ENCODE measurements around the gene PAK6.

PAK6 gene

DNA sequence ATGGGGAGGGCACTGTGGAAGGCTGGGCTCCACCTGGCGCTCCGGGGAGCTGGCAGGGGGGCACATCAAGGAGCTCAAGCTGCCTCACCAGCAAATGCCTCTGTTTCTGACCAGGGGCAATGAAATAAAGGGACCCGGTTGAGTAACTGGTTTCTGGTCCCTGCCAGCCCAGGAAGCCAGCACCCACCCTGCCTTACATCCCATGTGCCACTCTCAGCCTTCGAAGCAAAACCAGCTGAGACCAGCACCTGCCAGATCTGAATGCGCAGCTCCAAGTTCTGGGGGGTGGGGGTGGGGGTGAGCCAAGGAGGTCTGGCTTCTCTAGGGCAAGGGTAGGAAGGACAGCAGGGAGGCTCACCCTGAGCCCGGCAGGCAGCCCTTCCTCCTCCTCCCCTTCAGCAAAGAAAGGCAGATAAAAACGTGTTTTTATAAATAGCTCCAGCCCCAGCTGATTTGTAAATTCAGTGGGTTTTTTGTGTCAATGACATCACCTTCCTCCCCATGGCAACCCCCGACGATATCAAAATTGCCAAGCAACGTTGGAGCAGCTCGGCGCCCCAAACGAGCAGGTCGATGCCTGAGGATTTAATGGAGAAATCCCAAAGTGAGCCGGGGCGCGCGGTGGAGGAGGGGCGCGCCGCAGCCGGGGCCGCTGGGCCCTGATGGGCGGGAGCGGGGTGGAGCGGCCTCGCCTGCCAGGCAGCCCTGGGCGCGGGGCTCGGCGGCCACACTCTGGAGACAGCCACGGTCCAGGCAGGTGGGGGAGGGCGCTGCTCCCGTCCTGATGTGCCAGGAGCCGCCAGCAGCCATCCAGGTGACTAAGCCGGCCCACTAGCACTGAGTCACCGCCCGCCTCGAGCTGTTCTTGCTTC is at the start of gene PAK6:
Gene PAK6, plus strand, starts transcription at position 532 of the 872 bp plus-strand sequence. CDS start 25,723 bp downstream, outside the sequence.
- DNase-seq: peak; percentile 9

DNA sequence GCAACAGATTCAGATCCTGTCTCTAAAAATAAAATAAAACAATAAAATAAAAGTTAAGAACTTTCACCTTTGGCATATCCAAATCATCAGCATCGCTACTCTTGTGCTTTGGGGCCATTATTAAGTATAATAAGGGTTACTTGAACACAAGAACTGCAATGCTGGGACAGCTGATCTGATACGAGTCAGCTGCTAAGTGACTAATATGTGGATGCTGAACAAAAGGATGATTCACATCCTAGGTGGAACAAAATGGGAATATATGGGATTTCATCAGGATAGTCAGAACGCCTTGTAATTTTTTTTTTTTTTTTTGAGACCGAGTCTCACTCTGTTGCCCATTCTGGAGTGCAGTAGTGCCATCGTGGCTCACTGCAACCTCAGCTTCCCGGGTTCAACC is 48.3 kb upstream of the PAK6 start:
- no peak for DNase-seq

GRCh38 chr15:40192942-40193341 is 45.9 kb upstream of the PAK6 start:
- DNase-seq: no peak

DNA sequence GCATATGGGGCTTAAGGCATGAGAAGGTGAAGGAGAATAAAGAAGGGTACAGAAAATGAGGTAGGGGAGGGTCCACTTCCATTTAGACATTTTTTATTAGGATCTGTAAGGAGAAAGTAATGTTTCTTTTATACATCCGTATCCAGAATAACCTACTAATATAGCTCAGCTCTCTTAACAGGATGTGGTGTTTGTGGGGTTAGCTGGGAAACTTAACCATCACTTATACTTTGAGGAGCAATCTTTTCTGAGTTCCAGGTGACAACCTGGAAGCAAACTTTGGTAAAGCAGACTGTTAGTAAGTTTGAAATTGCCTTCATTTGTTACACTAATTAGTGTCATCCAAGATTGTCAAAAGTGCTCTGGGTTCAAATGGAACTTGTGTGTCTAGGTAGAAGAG is 41.4 kb upstream of the PAK6 start:
- no peak for DNase-seq

- no peak for DNase-seq
These were observed 40.3 kb upstream of the PAK6 start for GRCh38 chr15:40198355-40199085.

- no peak for DNase-seq
These were observed 34.8 kb upstream of the PAK6 start for GRCh38 chr15:40204100-40204499.

- DNase-seq: peak; percentile 41
These were observed 21.6 kb upstream of the PAK6 start for GRCh38 chr15:40217166-40217824.

DNA sequence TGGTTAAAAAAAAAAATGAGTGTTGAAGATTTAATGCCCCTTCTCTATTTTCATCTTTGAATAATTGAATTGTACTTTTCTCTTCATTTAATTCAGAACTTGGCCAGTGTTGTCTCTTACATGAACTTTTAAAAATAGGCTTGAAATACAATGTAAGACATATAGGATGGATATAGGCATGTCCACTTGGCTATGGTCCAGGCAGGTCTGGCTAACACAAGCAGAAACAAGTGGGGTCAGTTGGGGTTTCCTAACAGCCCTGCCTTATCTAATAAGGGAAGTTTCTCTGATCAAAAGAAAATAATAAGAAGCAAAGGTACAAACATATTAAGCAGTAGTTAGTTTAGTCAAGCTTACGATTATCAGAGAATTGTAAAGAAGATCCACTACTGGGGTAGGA is 19.1 kb upstream of the PAK6 start:
- no peak for DNase-seq

DNA sequence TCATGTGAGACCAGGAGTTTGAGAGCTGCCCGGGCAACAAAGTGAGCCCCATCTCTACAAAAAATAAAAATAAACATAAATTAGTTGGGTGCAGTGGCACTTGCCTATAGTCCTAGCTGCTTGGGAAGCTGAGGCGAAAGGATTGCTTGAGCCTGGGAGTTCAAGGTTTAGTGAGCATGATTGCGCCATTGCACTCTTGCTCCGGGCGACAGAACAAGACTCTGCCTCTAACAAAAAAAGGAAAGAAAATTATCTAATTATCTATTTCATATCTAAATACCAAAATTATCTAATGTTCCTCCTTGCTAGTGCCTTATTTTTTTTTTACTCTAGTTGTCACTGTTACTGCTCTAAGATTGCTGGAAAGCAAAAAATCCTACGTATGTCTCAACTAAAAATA is 16.7 kb upstream of the PAK6 start:
- DNase-seq: no peak

- no peak for DNase-seq
These were observed 12.1 kb upstream of the PAK6 start for GRCh38 chr15:40226736-40227135.

DNA sequence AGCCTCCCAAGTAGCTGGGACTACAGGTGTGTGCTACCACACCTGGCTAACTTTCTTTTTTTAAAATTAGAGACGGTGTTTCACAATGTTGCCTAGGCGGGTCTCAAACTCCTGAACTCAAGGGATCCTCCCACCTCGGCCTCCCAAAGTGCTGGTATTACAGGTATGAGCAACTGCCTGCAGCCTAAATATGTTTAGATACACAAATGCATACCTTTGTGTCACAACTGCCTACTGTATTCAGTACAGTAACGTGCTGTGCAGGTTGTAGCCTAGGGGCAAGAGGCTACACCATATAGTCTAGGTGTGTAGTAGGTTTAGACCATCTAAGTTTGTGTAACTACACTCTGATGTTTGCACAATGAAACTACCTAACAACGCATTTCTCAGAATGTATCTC is 9.5 kb upstream of the PAK6 start:
- no peak for DNase-seq

DNA sequence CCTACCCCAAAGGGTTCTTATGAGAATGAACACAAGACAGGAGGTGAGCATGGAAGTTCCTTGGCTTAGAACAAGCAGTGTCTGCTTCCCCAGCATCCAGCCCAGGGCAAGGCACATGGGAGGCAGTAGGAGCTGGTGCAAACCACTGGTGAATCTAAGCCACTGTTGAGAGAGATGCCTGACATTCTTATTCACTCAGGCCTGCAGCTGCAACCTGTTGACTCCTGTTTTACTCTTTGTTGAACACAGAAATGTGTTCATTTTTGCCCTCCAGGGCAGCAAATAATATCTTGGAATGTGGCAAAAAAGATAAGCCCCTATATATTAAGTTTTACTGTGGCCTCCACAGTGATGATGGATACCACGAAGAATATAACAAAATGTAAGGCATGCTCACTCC is 8.9 kb upstream of the PAK6 start:
- no peak for DNase-seq

- no peak for DNase-seq
These were observed 6.2 kb upstream of the PAK6 start for GRCh38 chr15:40232625-40233070.

GRCh38 chr15:40233727-40234577 is 4.9 kb upstream of the PAK6 start:
- DNase-seq: no peak

DNA sequence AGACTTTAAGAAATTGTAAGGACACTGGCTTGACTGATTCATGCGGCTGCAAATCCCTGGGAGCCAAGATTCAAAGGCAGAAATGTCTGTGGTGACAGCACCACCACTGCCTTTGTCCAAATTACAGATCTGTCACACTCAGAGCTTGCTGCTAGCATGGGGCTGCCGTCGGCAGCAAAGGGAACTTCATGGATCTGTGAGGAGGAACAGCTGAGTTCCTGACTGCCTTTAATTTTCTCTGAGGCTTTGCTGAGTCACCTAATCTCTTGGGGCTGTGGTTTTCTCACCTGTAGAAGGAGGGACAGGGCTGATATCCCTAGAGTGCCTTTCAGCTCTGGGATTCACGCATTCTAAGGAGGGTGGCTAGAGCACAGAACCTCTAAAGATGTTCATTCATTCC is 4.1 kb upstream of the PAK6 start:
- no peak for DNase-seq

- DNase-seq: no peak
These were observed 3.5 kb upstream of the PAK6 start for GRCh38 chr15:40235201-40235885.

DNA sequence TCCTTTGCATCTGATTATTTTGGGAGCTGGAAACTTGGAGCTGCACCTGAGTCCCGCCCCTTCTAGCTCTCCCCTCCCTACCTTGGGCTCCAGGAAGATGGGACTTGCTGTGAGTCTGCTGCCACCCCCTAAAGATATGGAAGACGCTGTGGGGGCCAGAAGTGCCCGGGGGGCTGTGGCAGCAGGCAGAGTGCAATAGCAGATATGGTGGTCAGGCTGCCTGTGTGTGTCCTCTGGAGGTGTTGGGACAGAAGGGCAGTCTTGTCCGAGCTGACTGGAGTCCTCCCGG is 485 bp downstream of the PAK6 start:
- DNase-seq: no peak

GRCh38 chr15:40239693-40240618 is 1.1 kb downstream of the PAK6 start:
- no peak for DNase-seq

DNA sequence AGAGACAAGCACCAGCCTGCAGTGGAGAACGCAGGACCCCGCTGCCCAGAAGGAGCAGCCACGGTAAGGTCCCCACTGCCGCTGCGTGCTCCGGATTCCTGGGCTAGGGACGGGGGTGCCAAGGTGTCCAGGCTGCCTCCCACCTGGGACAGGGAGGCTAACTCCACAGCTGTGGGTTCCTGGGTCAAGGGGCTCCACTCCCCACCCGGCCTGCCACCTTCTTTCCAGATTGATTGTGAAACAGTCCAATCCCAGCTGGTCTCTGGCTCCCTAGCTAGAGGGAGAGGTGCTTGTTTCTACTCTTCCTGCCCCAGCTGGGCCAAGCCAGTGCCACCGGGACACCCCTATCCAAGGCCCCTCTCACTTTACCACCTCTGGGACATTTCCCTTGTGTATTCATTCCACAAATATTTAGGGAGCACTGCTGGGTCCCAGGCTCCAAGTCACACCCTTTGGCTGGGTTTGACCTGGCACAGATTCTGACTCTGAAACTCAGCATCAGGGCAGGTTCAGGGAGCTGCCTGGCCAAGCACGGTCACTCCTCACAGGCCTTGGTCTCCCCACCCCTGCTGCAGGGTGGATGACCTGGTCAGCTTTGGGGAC is 1.9 kb downstream of the PAK6 start:
- DNase-seq: no peak

All from CD4-positive, alpha-beta T cell treated with Interleukin-6 for 4 hours (primary cell).